Upper lobe of left lung (tissue), 4 donors: ENCODE results near the gene TAS2R19.
"Not testable (repeated sequence)": the region's sequence is repeated elsewhere in the genome, so short reads cannot be mapped to it uniquely, and the experiment has no call there.

ENCODE experiments used
- POLR2AphosphoS5 ChIP-seq, 2 donors: sonication (generic); formaldehyde crosslinking; IDR thresholded peaks; one replicate each; pipeline ENCODE4 v1.5.1; 2017; ENCODE audit warnings: antibody characterized with exemption in 2 of 2
- TF ChIP-seq, protein P1 (sequence below), 6 experiments: fragments of 450-650 bp in 4 of 6; fragments of 200-600 bp in 2 of 6; sonication (generic) in 2 of 6; IDR thresholded peaks; one replicate each; pipeline ENCODE4 v1.5.1; 2016 to 2019; ENCODE audit warnings: antibody characterized with exemption in 6 of 6

DNA sequence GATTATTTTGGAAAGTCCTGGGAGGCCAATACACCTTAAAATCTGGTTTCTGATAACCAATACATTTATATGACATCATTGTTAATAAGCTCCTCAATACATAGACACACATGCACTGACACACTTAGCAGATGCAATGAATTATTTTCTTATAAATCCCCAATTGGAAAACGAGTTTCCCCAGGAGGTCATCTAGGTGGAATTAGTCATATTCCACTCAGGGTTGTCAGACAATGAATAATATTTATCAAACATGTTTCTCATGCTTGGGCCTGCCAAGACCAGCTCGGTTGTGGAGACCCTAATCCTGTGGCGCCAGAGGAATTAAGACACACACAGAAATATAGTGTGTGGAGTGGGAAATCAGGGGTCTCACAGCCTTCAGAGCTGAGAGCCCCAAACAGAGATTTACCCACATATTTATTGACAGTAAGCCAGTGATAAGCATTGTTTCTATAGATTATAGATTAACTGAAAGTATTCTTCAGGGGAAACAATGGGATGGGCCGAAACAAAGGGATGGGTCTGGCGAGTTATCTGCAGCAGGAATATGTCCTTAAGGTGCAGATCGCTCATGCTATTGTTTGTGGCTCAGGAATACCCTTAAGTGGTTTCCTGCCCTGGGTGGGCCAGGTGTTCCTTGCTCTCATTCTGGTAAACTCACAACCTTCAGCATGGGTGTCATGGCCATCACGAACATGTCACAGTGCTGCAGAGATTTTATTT is 27.5 kb upstream of the TAS2R19 start:
- TF ChIP-seq, protein P1, sequence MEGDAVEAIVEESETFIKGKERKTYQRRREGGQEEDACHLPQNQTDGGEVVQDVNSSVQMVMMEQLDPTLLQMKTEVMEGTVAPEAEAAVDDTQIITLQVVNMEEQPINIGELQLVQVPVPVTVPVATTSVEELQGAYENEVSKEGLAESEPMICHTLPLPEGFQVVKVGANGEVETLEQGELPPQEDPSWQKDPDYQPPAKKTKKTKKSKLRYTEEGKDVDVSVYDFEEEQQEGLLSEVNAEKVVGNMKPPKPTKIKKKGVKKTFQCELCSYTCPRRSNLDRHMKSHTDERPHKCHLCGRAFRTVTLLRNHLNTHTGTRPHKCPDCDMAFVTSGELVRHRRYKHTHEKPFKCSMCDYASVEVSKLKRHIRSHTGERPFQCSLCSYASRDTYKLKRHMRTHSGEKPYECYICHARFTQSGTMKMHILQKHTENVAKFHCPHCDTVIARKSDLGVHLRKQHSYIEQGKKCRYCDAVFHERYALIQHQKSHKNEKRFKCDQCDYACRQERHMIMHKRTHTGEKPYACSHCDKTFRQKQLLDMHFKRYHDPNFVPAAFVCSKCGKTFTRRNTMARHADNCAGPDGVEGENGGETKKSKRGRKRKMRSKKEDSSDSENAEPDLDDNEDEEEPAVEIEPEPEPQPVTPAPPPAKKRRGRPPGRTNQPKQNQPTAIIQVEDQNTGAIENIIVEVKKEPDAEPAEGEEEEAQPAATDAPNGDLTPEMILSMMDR (IDR thresholded peaks at IDR 0.05), result not testable (repeated sequence)
- not testable (repeated sequence) for TF ChIP-seq POLR2AphosphoS5 (IDR thresholded peaks at IDR 0.05)
